ENCODE measurements around the gene TULP1.

Gene TULP1

DNA sequence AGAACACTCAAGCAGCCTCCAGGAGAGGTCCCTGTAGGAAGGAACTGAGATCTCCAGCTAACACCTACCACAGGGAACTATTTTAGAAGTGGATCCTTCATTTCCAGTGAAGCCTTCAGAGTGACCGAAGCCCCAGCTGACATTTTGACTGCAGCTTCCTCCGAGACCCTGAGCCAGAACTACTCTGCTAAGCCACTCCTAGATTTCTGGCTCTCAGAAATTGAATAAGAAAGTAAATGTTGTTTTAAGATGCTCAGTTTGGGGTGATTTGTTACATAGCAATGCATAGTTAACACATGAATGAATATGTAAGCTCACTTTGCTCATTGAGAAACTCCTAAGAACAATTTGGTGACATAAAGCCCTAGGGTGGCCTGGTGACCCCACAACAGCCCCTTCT lies 5.5 kb downstream of the TULP1 start:
- no peaks in the 10 kb centered on the region for H3K27me3 ChIP-seq (ENCODE audit: insufficient read depth, low read depth, severe bottlenecking)
- no peak for TF ChIP-seq CTCF (IDR thresholded peaks at IDR 0.05; ENCODE audit: low read depth, low read length)

GRCh38 chr6:35506536-35506935 lies 6.2 kb downstream of the TULP1 start:
- no peak for TF ChIP-seq CTCF (IDR thresholded peaks at IDR 0.05; ENCODE audit: low read depth, low read length)

More for the DNA sequence above, 5.5 kb downstream of the TULP1 start:
- Histone ChIP-seq H3K4me3 (ENCODE audit: low read depth, low read length) (no peak overlapping the region), H3K9me3 (ENCODE audit: severe bottlenecking) (no peaks in the 10 kb centered on the region), H3K36me3 (peaks cover 90% of the 10 kb centered on the region), H3K27ac (no peak overlapping the region)
- DNase-seq, result no peak

GRCh38 chr6:35505999-35506412 lies 6.7 kb downstream of the TULP1 start:
- Histone ChIP-seq H3K9me3 (ENCODE audit: severe bottlenecking) (no peaks in the 10 kb centered on the region), H3K27me3 (ENCODE audit: insufficient read depth, low read depth, severe bottlenecking) (no peaks in the 10 kb centered on the region), H3K4me3 (ENCODE audit: low read depth, low read length) (no peak overlapping the region), H3K36me3 (peaks cover 88% of the 10 kb centered on the region), H3K27ac (no peak overlapping the region; the same call in 1 of the 2 replicates)
- DNase-seq, result no peak
- no peak for TF ChIP-seq CTCF (IDR thresholded peaks at IDR 0.05; ENCODE audit: low read depth, low read length)

More at GRCh38 chr6:35506536-35506935, 6.2 kb downstream of the TULP1 start:
- no peak for DNase-seq
- Histone ChIP-seq H3K9me3 (ENCODE audit: severe bottlenecking) (no peaks in the 10 kb centered on the region), H3K36me3 (peaks cover 90% of the 10 kb centered on the region), H3K4me3 (ENCODE audit: low read depth, low read length) (no peak overlapping the region), H3K27ac (no peak overlapping the region), H3K27me3 (ENCODE audit: insufficient read depth, low read depth, severe bottlenecking) (no peaks in the 10 kb centered on the region)

DNA sequence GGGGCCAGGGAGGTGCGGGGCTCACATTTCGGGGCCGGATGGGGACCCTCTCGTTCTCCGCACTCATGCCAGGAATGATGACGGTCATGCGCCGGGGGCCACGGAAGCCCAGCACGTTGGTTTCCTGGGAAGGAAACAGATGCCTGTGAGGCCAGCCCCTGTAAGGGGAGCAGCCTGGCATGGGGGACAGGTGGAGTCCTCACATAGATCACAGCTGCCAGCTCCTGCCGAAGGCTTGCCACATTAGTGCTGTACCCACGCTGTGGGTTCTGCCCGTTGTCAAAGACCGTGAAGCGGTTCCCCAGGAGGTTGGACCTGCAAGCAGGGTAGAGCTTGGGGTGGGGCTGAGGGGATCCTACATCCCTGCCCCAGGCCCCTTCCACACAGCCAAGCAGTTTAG lies 9.2 kb downstream of the TULP1 start:
- Histone ChIP-seq H3K4me3 (ENCODE audit: low read depth, low read length) (no peak overlapping the region), H3K27me3 (ENCODE audit: insufficient read depth, low read depth, severe bottlenecking) (no peaks in the 10 kb centered on the region), H3K9me3 (ENCODE audit: severe bottlenecking) (no peaks in the 10 kb centered on the region), H3K36me3 (peaks cover 76% of the 10 kb centered on the region), H3K27ac (no peak overlapping the region)
- TF ChIP-seq CTCF (IDR thresholded peaks at IDR 0.05; ENCODE audit: low read depth, low read length), result no peak
- DNase-seq, result no peak

GRCh38 chr6:35501784-35502183 lies 10.9 kb downstream of the TULP1 start:
- Histone ChIP-seq H3K9me3 (ENCODE audit: severe bottlenecking) (no peaks in the 10 kb centered on the region), H3K4me3 (ENCODE audit: low read depth, low read length) (no peak overlapping the region), H3K27ac (no peak overlapping the region), H3K27me3 (ENCODE audit: insufficient read depth, low read depth, severe bottlenecking) (no peaks in the 10 kb centered on the region), H3K36me3 (peaks cover 70% of the 10 kb centered on the region)
- no peak for TF ChIP-seq CTCF (IDR thresholded peaks at IDR 0.05; ENCODE audit: low read depth, low read length)
- DNase-seq, result no peak

DNA sequence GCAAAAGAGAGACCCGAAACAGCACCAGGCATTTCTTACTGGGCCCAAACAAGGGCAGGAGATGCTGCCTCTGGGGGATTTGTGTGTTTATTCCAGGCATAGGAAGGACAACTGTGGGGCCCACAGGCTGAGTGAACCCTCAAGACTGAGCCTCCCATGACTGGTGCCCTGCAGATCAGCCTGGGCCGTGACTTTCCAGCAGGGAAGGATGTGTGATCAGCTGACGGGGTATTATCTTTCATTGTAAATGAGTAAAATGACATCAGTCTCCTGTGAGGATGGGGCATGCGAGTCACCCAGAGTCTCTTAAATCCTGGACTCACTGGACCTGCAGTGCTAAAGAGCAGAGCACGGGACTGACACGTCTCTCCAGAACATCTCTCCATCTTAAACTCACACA lies 11.9 kb downstream of the TULP1 start:
- H3K27me3 ChIP-seq (ENCODE audit: insufficient read depth, low read depth, severe bottlenecking), result no peaks in the 10 kb centered on the region
- DNase-seq, result peak; percentile 64
- peaks cover 60% of the 10 kb centered on the region for H3K36me3 ChIP-seq
- no peak overlapping the region for H3K4me3 ChIP-seq (ENCODE audit: low read depth, low read length)
- no peak for TF ChIP-seq CTCF (IDR thresholded peaks at IDR 0.05; ENCODE audit: low read depth, low read length)
- H3K9me3 ChIP-seq (ENCODE audit: severe bottlenecking), result no peaks in the 10 kb centered on the region
- peak overlapping the region; percentile 44 for H3K27ac ChIP-seq

All from WERI-Rb-1 (cell line).